Fibroblast of skin of scalp (primary cell): ENCODE data around the gene PXDN. TPM values are rescaled to one million over a fixed set of nuclear protein-coding genes. Genes with fewer than 3 reads are reported as not detected.
"Not testable (repeated sequence)": the region's sequence is repeated elsewhere in the genome, so short reads cannot be mapped to it uniquely, and the experiment has no call there.

Experiments
- DNase-seq: peaks from one replicate; pipeline ENCODE4 v3.0.0-alpha.2; 2013
- polyA plus RNA-seq, 2 experiments: library from polyadenylated mRNA; unstranded; fragments of 120-200 nt; gene quantifications; one replicate each; pipeline ENCODE4 v1.2.1, GENCODE V29; 2013; ENCODE audit not compliant: insufficient read length in 2 of 2

PXDN gene
- polyA plus RNA-seq (2013, experiment 1 of 2; ENCODE audit: insufficient read length): 530 TPM
- 533 TPM for polyA plus RNA-seq (2013, experiment 2 of 2; ENCODE audit: insufficient read length)

GRCh38 chr2:1744446-1745170, at the start of gene PXDN:
PXDN (minus strand) TSS chr2:1744515; CDS start chr2:1744455, 60 bp downstream.
- peak; percentile 81 for DNase-seq

GRCh38 chr2:1793868-1794445, 49.6 kb upstream of the PXDN start:
- DNase-seq: peak; percentile 27

GRCh38 chr2:1793001-1793867, 48.9 kb upstream of the PXDN start:
- DNase-seq: no peak

GRCh38 chr2:1791685-1792435, 47.5 kb upstream of the PXDN start:
- DNase-seq: peak; percentile 94

- peak; percentile 68 for DNase-seq
Measured at GRCh38 chr2:1791006-1791605, 46.8 kb upstream of the PXDN start.

GRCh38 chr2:1790473-1790872, 46.2 kb upstream of the PXDN start:
- no peak for DNase-seq

- DNase-seq: no peak
Measured at GRCh38 chr2:1789610-1790009, 45.3 kb upstream of the PXDN start.

- no peak for DNase-seq
Measured at GRCh38 chr2:1788478-1788959, 44.2 kb upstream of the PXDN start.

- no peak for DNase-seq
Measured at GRCh38 chr2:1787755-1788477, 43.6 kb upstream of the PXDN start.

- no peak for DNase-seq
Measured at GRCh38 chr2:1784986-1785617, 40.8 kb upstream of the PXDN start.

- no peak for DNase-seq
Measured at GRCh38 chr2:1784087-1784486, 39.8 kb upstream of the PXDN start.

GRCh38 chr2:1782514-1782913, 38.2 kb upstream of the PXDN start:
- no peak for DNase-seq

- DNase-seq: peak; percentile 30
Measured at GRCh38 chr2:1781291-1782080, 37.2 kb upstream of the PXDN start.

- no peak for DNase-seq
Measured at GRCh38 chr2:1780693-1781092, 36.4 kb upstream of the PXDN start.

- DNase-seq: not testable (repeated sequence)
Measured at GRCh38 chr2:1780054-1780453, 35.7 kb upstream of the PXDN start.

- DNase-seq: no peak
Measured at GRCh38 chr2:1778566-1778965, 34.3 kb upstream of the PXDN start.

- DNase-seq: no peak
Measured at GRCh38 chr2:1777781-1778180, 33.5 kb upstream of the PXDN start.

GRCh38 chr2:1777156-1777555, 32.8 kb upstream of the PXDN start:
- no peak for DNase-seq

- DNase-seq: no peak
Measured at GRCh38 chr2:1775511-1776035, 31.3 kb upstream of the PXDN start.

- no peak for DNase-seq
Measured at GRCh38 chr2:1774929-1775328, 30.6 kb upstream of the PXDN start.
